GM12878 (cell line): ENCODE results near the gene EPHB1. TPM values are rescaled to one million over a fixed set of nuclear protein-coding genes. Genes with fewer than 3 reads are reported as not detected.
A peak's percentile ranks its signal among the peaks of the same experiment; 100 is the strongest.

Experiments used
- ATAC-seq: fragments of 200-7000 bp; cut with Tn5 transposase; 3 replicates; pipeline ENCODE4 v1.9.1; 2020; ENCODE audit warnings: mild to moderate bottlenecking, moderate library complexity
- BruUV-seq: library from RNA; stranded (reverse); fragments of 400-500 nt; replicated peaks from 2 replicates; lab custom pipeline; 2021; lab: Mats Ljungman, UMichigan
- CTCF ChIA-PET: fragments of 300-600 bp; sonication (Branson Sonifier 250); formaldehyde crosslinking; extraction: SDS; loops from one replicate; lab custom pipeline; 2021; ENCODE audit warnings: inconsistent platforms; lab: Yijun Ruan, JAX
- POLR2A ChIA-PET: fragments of 350-600 bp; formaldehyde crosslinking; extraction: SDS; loops from one replicate; lab custom pipeline; 2021; ENCODE audit warnings: inconsistent platforms; lab: Charles Lee
- RAD21 ChIA-PET: fragments of 300-600 bp; sonication (Branson Sonifier 250); formaldehyde crosslinking; loops from one replicate; lab custom pipeline; 2023; ENCODE audit warnings: antibody characterized with exemption; ENCODE audit not compliant: unreplicated experiment; lab: Charles Lee
- SMC1A ChIA-PET: fragments of 300-600 bp; sonication (Branson Sonifier 250); formaldehyde crosslinking; loops from one replicate; lab custom pipeline; 2023; ENCODE audit not compliant: unreplicated experiment, uncharacterized antibody; lab: Charles Lee
- DNase-seq: peaks from one replicate; pipeline ENCODE4 v3.0.0-alpha.2; 2011; ENCODE audit warnings: low read depth, low spot score
- FAIRE-seq: peaks from 3 replicates; lab custom pipeline; 2011; peaks lifted over from hg19 to GRCh38; lab: Jason Lieb, UNC
- H2AFZ ChIP-seq: 2 replicates; pipeline ENCODE4 v1.6.0; 2011; ENCODE audit warnings: low read depth, low read length, control low read depth; ENCODE audit not compliant: control insufficient read depth
- H3K27ac ChIP-seq: 2 replicates; pipeline ENCODE4 v1.5.1; 2011; ENCODE audit warnings: control low read depth; ENCODE audit not compliant: control insufficient read depth, insufficient read depth
- H3K27me3 ChIP-seq, 2 experiments: replicated peaks in 1 of 2; 2 replicates each; pipeline versions ENCODE4 v1.6.0 to v1.6.1; 2011; ENCODE audit warnings: low read length in 1 of 2; ENCODE audit not compliant: control insufficient read depth in 2 of 2, insufficient read depth in 2 of 2
- H3K36me3 ChIP-seq, 2 experiments: 2 replicates each; pipeline ENCODE4 v1.5.1; 2011; ENCODE audit warnings: low read length in 1 of 2; ENCODE audit not compliant: control insufficient read depth in 2 of 2, insufficient read depth in 2 of 2
- H3K4me1 ChIP-seq: 2 replicates; pipeline ENCODE4 v1.6.1; 2011; ENCODE audit warnings: mild to moderate bottlenecking, low read length, moderate library complexity, mixed read lengths; ENCODE audit not compliant: control insufficient read depth, insufficient read depth
- H3K4me2 ChIP-seq: 2 replicates; pipeline ENCODE4 v1.6.0; 2011; ENCODE audit warnings: control low read depth; ENCODE audit not compliant: control insufficient read depth, insufficient read depth
- H3K4me3 ChIP-seq: fragments of 200-600 bp; sonication (generic); 2 replicates; pipeline ENCODE4 v1.5.1; 2016
- H3K79me2 ChIP-seq: 2 replicates; pipeline ENCODE4 v1.6.0; 2011; ENCODE audit warnings: low read length; ENCODE audit not compliant: control insufficient read depth, insufficient read depth
- H3K9ac ChIP-seq: 2 replicates; pipeline ENCODE4 v1.8.0; 2011; ENCODE audit warnings: low read length, control low read depth, mixed read lengths; ENCODE audit not compliant: control insufficient read depth, insufficient read depth
- H3K9me3 ChIP-seq: replicated peaks from 3 replicates; pipeline ENCODE4 v1.5.1; 2011; ENCODE audit warnings: mild to moderate bottlenecking, low read length; ENCODE audit not compliant: control insufficient read depth, insufficient read depth
- H4K20me1 ChIP-seq: 2 replicates; pipeline ENCODE4 v1.6.0; 2011; ENCODE audit not compliant: control insufficient read depth, insufficient read depth
- BACH1 ChIP-seq: fragments of 450-650 bp; IDR thresholded peaks from 2 replicates; pipeline ENCODE4 v1.6.1; 2017; ENCODE audit warnings: mild to moderate bottlenecking, borderline replicate concordance
- CHD2 ChIP-seq: IDR thresholded peaks from 2 replicates; pipeline ENCODE4 v1.6.1; 2011; ENCODE audit warnings: low read depth, low read length, improper control_type of control experiment, borderline replicate concordance
- DPF2 ChIP-seq: fragments of 450-650 bp; IDR thresholded peaks from 2 replicates; pipeline ENCODE4 v1.6.1; 2017; ENCODE audit warnings: mild to moderate bottlenecking
- E2F4 ChIP-seq: IDR thresholded peaks from 2 replicates; pipeline ENCODE4 v1.6.1; 2012; ENCODE audit warnings: low read depth, low read length, improper control_type of control experiment
- IKZF1 ChIP-seq: fragments of 450-650 bp; conservative IDR thresholded peaks from 2 replicates; pipeline ENCODE4 v1.6.1; 2017; ENCODE audit warnings: antibody characterized with exemption, mild to moderate bottlenecking
- IKZF2 ChIP-seq, 2 experiments: fragments of 450-650 bp; IDR thresholded peaks; 2 replicates each; pipeline ENCODE4 v1.6.1; 2017; ENCODE audit warnings: mild to moderate bottlenecking in 2 of 2, moderate library complexity in 2 of 2
- IRF5 ChIP-seq: fragments of 450-650 bp; IDR thresholded peaks from 2 replicates; pipeline ENCODE4 v1.6.1; 2017; ENCODE audit warnings: borderline replicate concordance
- MEF2B ChIP-seq: fragments of 450-650 bp; IDR thresholded peaks from 2 replicates; pipeline ENCODE4 v1.6.1; 2018; ENCODE audit warnings: mild to moderate bottlenecking, moderate library complexity; ENCODE audit not compliant: partially characterized antibody, poor library complexity, severe bottlenecking
- MTA2 ChIP-seq: fragments of 450-650 bp; IDR thresholded peaks from 2 replicates; pipeline ENCODE4 v1.6.1; 2016; ENCODE audit warnings: low read depth, mild to moderate bottlenecking, moderate library complexity
- NBN ChIP-seq: fragments of 450-650 bp; IDR thresholded peaks from 2 replicates; pipeline ENCODE4 v1.6.1; 2016
- RELB ChIP-seq: fragments of 450-650 bp; IDR thresholded peaks from 2 replicates; pipeline ENCODE4 v1.6.1; 2017; ENCODE audit warnings: low read depth, mild to moderate bottlenecking, moderate library complexity
- REST ChIP-seq: IDR thresholded peaks from 2 replicates; pipeline ENCODE4 v1.6.1; 2012; ENCODE audit warnings: mild to moderate bottlenecking, low read depth, low read length
- TCF12 ChIP-seq: IDR thresholded peaks from 2 replicates; pipeline ENCODE4 v1.6.1; 2011; ENCODE audit warnings: low read depth, mild to moderate bottlenecking, low read length
- USF1 ChIP-seq: IDR thresholded peaks from 2 replicates; pipeline ENCODE4 v1.6.1; 2011; ENCODE audit warnings: borderline replicate concordance, low read depth, mild to moderate bottlenecking, moderate library complexity, mixed read lengths, low read length; ENCODE audit not compliant: insufficient read depth; ENCODE audit errors: extremely low read length
- WGBS: methylation state at CpG from one replicate; pipeline ENCODE4 v1.1.6; 2016; ENCODE audit warnings: low lambda C conversion rate; ENCODE audit not compliant: insufficient replicate concordance, insufficient coverage; ENCODE audit errors: missing lambda C conversion rate; 5-methylcytosine and 5-hydroxymethylcytosine counted together
- in situ Hi-C: fragments of 300-500 bp; cut with MboI; formaldehyde crosslinking; loops from 9 replicates; pipeline ENCODE4 v1.14.3; 2018; ENCODE audit warnings: mixed read lengths
- intact Hi-C: fragments of 100-400 bp; cut with micrococcal nuclease; formaldehyde crosslinking; loops from one replicate; pipeline ENCODE4 v1.14.2; 2022; ENCODE audit not compliant: unreplicated experiment
- polyA plus RNA-seq, 11 experiments: library from polyadenylated mRNA; depleted of rRNA in 4 of 11; unstranded in 6 of 11; stranded (reverse) in 5 of 11; fragments of >200 nt; fragmentation: Nextera tagmentation in 4 of 11; fragmentation: Illumina TruSeq in 1 of 11; extraction: Ambion mirVana in 4 of 11; extraction: Trizol in 1 of 11; gene quantifications; 1 replicate in 1 of 11; 2 replicates in 10 of 11; pipeline versions ENCODE4 v1.2.1 to v1.2.3, GENCODE V29; 2011 to 2016; ENCODE audit warnings: inconsistent platforms in 2 of 11, missing spikeins in 2 of 11, low read depth in 1 of 11
- total RNA-seq, 4 experiments: library from RNA; depleted of rRNA in 3 of 4; stranded (reverse); fragments of >200 nt in 3 of 4; fragmentation: Illumina TruSeq in 1 of 4; extraction: Trizol in 1 of 4; gene quantifications; 2 replicates each; pipeline versions ENCODE4 v1.2.1 to v1.2.3, GENCODE V29; 2013 to 2021

Gene EPHB1
- total and polyA plus RNA-seq, 10 of the 15 experiments (the other 5 are each of a cell fraction or from before 2014, with no cell fraction given) = 0.33 to 23.8 (median 1.2) TPM

GRCh38 chr3:135224815-135225362 is 429.8 kb downstream of the EPHB1 start:
- Histone ChIP-seq H3K9me3 (no peaks in the 10 kb centered on the region; the same call in 2 of the 3 replicates), H3K9ac (no peak overlapping the region), H3K4me1 (peaks cover 22% of the 10 kb centered on the region), H4K20me1 (no peaks in the 10 kb centered on the region), H3K4me2 (peak overlapping the region; percentile 59; the same call in 1 of the 2 replicates), H3K79me2 (no peaks in the 10 kb centered on the region), H2AFZ (no peak overlapping the region), H3K27ac (no peak overlapping the region; the same call in 1 of the 2 replicates), H3K27me3 (no peaks in the 10 kb centered on the region), H3K4me3 (no peak overlapping the region), H3K36me3 (no peaks in the 10 kb centered on the region; a peak in 1 of 4 replicates)
- DNase-seq = peak; percentile 25
- ChIA-PET SMC1A (interaction anchor here (0.9 to 2.8 kb wide), 13 partner anchors 12 to 430 kb away, joined by 3 to 13 read pairs (median 6); partner anchors contain the start of gene EPHB1), POLR2A (interaction anchor here (0.6 to 1.4 kb wide), 3 partner anchors 17 to 292 kb away, joined by 3 read pairs; no protein-coding TSS in a partner anchor), CTCF (interaction anchor here (0.8 to 3.0 kb wide), 9 partner anchors 12 to 469 kb away, joined by 3 to 13 read pairs (median 6); partner anchors contain the start of gene EPHB1), RAD21 (interaction anchor here (1.0 to 3.3 kb wide), 15 partner anchors 12 to 430 kb away, joined by 3 to 28 read pairs (median 5); partner anchors contain the start of gene EPHB1)
- 7% methylated on average over 5 of the region's 5 CpGs for WGBS
- no peak for FAIRE-seq
- intact Hi-C loops = no loop called here
- BruUV-seq = no TSS peak
- peak; percentile 72 for ATAC-seq
- in situ Hi-C loops = no loop called here
- TF ChIP-seq IKZF1 (0 out of 2 replicates have a peak, but pooled peaks have one; percentile 31), IKZF2 (IDR thresholded peaks at IDR 0.05) (peak in 1 of 2 experiments; percentile 35; a peak in 2 of 4 replicates), MTA2 (peak; percentile 34), REST (no peak), BACH1 (no peak), CHD2 (peak; percentile 54; the same call in 1 of the 2 replicates), RELB (0 out of 2 replicates have a peak, but pooled peaks have one; percentile 22), IRF5 (no peak), TCF12 (peak; percentile 56; the same call in 1 of the 2 replicates), DPF2 (0 out of 2 replicates have a peak, but pooled peaks have one; percentile 15), USF1 (no peak), NBN (peak; percentile 44; the same call in 1 of the 2 replicates), MEF2B (peak; percentile 9), E2F4 (no peak)
